ENCODE results near the gene BOLA1. TPM values are rescaled to one million over a fixed set of nuclear protein-coding genes. Genes with fewer than 3 reads are reported as not detected.

The BOLA1 gene
- total RNA-seq, 3 donors from 2014 or later = 10.7 to 18.1 (median 13.2) TPM

DNA sequence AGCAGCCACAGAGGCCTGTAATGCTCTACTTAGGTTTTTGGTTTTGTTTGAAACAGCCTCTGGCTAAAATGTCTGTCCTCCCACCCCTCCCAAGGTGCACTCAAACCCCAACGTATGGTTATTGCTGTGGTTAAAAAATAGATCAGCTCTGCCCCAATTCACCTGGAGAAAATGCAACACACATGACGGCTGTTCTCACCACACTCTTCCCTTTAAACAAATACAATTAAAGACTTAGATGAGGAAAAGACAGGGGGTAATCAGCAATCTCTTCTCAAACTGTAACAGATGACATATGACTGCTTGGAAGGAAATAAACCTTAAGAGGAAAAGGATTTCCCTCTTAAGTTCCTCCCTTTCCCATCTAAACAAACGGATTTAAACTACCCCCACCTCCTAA is 43.5 kb downstream of the BOLA1 start:
- DNase-seq = no peak
- intact Hi-C loops (cut with DNase I, micrococcal nuclease) = no loop called here
- Histone ChIP-seq H3K36me3 (ENCODE audit: low read depth) (peaks cover 4% of the 10 kb centered on the region), H3K4me1 (ENCODE audit: low read depth) (peaks cover 20% of the 10 kb centered on the region), H3K4me3 (no peak overlapping the region), H3K9me3 (no peaks in the 10 kb centered on the region)
- peak; percentile 44 for ATAC-seq
- TF ChIP-seq, protein P1, sequence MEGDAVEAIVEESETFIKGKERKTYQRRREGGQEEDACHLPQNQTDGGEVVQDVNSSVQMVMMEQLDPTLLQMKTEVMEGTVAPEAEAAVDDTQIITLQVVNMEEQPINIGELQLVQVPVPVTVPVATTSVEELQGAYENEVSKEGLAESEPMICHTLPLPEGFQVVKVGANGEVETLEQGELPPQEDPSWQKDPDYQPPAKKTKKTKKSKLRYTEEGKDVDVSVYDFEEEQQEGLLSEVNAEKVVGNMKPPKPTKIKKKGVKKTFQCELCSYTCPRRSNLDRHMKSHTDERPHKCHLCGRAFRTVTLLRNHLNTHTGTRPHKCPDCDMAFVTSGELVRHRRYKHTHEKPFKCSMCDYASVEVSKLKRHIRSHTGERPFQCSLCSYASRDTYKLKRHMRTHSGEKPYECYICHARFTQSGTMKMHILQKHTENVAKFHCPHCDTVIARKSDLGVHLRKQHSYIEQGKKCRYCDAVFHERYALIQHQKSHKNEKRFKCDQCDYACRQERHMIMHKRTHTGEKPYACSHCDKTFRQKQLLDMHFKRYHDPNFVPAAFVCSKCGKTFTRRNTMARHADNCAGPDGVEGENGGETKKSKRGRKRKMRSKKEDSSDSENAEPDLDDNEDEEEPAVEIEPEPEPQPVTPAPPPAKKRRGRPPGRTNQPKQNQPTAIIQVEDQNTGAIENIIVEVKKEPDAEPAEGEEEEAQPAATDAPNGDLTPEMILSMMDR (IDR thresholded peaks at IDR 0.05) = no peak

DNA sequence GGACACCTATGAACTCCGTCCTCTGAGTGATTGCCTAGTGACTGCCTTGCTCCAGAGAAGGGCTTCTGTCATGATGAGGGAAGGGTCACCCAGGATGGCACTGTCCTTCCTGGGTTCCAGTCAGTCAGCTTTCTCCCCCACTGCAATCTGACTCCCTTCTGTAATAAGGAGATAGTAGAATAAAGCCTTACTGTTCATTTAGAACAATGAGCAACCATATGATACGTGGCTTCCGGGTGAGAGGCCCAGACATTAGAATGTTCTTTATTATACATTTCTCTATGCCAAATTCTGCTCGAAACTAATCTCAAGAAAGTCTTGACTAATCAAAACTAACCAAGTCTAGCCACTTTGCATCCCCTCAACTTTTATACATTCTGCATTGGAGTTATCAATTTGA is 45.8 kb downstream of the BOLA1 start:
- intact Hi-C loops (cut with DNase I, micrococcal nuclease) = no loop called here
- TF ChIP-seq, protein P1 (IDR thresholded peaks at IDR 0.05) = no peak

DNA sequence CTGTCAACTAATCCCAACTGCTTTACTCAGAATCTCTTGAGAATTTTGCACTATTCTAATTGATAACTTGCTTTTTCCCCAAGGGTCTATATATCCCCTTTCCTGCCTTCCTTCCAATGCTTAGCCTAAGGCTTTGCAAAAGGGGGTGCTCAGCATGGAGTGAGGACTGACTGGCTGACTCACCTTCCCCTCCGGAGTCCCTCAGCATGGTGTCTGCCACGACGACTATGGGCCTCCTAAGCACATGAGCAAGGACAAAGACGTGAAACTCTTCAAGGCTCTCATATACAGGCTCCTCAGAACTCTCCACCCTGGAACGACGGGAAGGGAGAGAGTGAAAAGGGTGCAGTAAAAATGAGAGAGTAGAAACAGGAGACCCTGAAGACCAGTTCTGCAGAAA is 50.5 kb downstream of the BOLA1 start:
- Histone ChIP-seq H3K4me1 (ENCODE audit: low read depth) (no peaks in the 10 kb centered on the region), H3K4me3 (no peak overlapping the region), H3K36me3 (ENCODE audit: low read depth) (peaks cover 4% of the 10 kb centered on the region), H3K9me3 (no peaks in the 10 kb centered on the region)
- DNase-seq = no peak
- intact Hi-C loops (cut with DNase I, micrococcal nuclease) = no loop called here
- ATAC-seq = no peak
- TF ChIP-seq, protein P1 (IDR thresholded peaks at IDR 0.05) = no peak

More for the DNA sequence above, 45.8 kb downstream of the BOLA1 start:
- H3K4me3 ChIP-seq = no peak overlapping the region
- peaks cover 12% of the 10 kb centered on the region for H3K4me1 ChIP-seq (ENCODE audit: low read depth)
- DNase-seq (no peak), ATAC-seq (no peak)
- peaks cover 4% of the 10 kb centered on the region for H3K36me3 ChIP-seq (ENCODE audit: low read depth)
- no peaks in the 10 kb centered on the region for H3K9me3 ChIP-seq

Other genes with a start within 250 kb of the BOLA1 start
- 10 to 100 TPM in 1 of 3 donors, 1 to 10 TPM in 2; 1.5 to 10.2 (median 2.6) TPM for gene FCGR1A, start 116.9 kb upstream of the BOLA1 start, total RNA-seq
- gene SV2A, start 18.3 kb downstream of the BOLA1 start, total RNA-seq = 1 to 10 TPM in 2 of 3 donors, under 1 TPM in 1; 0.69 to 7.6 (median 1.7) TPM
- gene SF3B4, start 28.2 kb downstream of the BOLA1 start, total RNA-seq = 10 to 100 TPM; 60.7 to 67.4 (median 64.2) TPM
- gene MTMR11, start 37.3 kb downstream of the BOLA1 start, total RNA-seq = 100 to 1,000 TPM; 151 to 409 (median 217) TPM
- 10 to 100 TPM; 39.2 to 52.7 (median 49.3) TPM for gene OTUD7B, start 111.2 kb downstream of the BOLA1 start, total RNA-seq
- gene VPS45, start 168.2 kb downstream of the BOLA1 start, total RNA-seq = 10 to 100 TPM; 28.3 to 43.4 (median 33.6) TPM

Data from mucosa of descending colon (tissue), 3 donors.